HG03095 (cell line): Measurements from ENCODE around the gene APOL2.
A peak's percentile ranks its signal among the peaks of the same experiment; 100 is the strongest.
"Not testable (repeated sequence)": the region's sequence is repeated elsewhere in the genome, so short reads cannot be mapped to it uniquely, and the experiment has no call there.

Experiments used
- ATAC-seq: cut with Tn5 transposase; IDR thresholded peaks from one replicate; pipeline ENCODE4 v1.9.1; 2021; ENCODE audit warnings: moderate library complexity; ENCODE audit not compliant: unreplicated experiment

The APOL2 gene

GRCh38 chr22:36239401-36240171 lies at the start of gene APOL2:
Gene APOL2, minus strand, starts transcription at chr22:36239527. Its CDS starts 6,365 bp downstream, at chr22:36233162.
- peak; percentile 92 for ATAC-seq

- ATAC-seq: no peak
Observed at GRCh38 chr22:36288571-36289405, 49.5 kb upstream of the APOL2 start.

GRCh38 chr22:36287881-36288515 lies 48.7 kb upstream of the APOL2 start:
- no peak for ATAC-seq

- ATAC-seq: no peak
Observed at GRCh38 chr22:36286096-36286957, 47.0 kb upstream of the APOL2 start.

GRCh38 chr22:36285545-36285944 lies 46.2 kb upstream of the APOL2 start:
- no peak for ATAC-seq

- no peak for ATAC-seq
Observed at GRCh38 chr22:36285017-36285416, 45.7 kb upstream of the APOL2 start.

GRCh38 chr22:36284171-36284571 lies 44.8 kb upstream of the APOL2 start:
- no peak for ATAC-seq

- ATAC-seq: no peak
Observed at GRCh38 chr22:36282328-36282831, 43.1 kb upstream of the APOL2 start.

GRCh38 chr22:36281781-36282327 lies 42.5 kb upstream of the APOL2 start:
- ATAC-seq: no peak

GRCh38 chr22:36280379-36280778 lies 41.1 kb upstream of the APOL2 start:
- no peak for ATAC-seq

GRCh38 chr22:36279219-36279666 lies 39.9 kb upstream of the APOL2 start:
- no peak for ATAC-seq

GRCh38 chr22:36277482-36278291 lies 38.4 kb upstream of the APOL2 start:
- ATAC-seq: no peak

GRCh38 chr22:36274531-36274930 lies 35.2 kb upstream of the APOL2 start:
- no peak for ATAC-seq

GRCh38 chr22:36271951-36272350 lies 32.6 kb upstream of the APOL2 start:
- not testable (repeated sequence) for ATAC-seq

- ATAC-seq: not testable (repeated sequence)
Observed at GRCh38 chr22:36271231-36271630, 31.9 kb upstream of the APOL2 start.

- ATAC-seq: no peak
Observed at GRCh38 chr22:36267896-36268485, 28.7 kb upstream of the APOL2 start.

GRCh38 chr22:36267058-36267457 lies 27.7 kb upstream of the APOL2 start:
- ATAC-seq: no peak

- ATAC-seq: not testable (repeated sequence)
Observed at GRCh38 chr22:36263886-36264664, 24.7 kb upstream of the APOL2 start.
